K562 (cell line): ENCODE measurements around the gene KNDC1. TPM values are rescaled to one million over a fixed set of nuclear protein-coding genes. Genes with fewer than 3 reads are reported as not detected.
A peak's percentile ranks its signal among the peaks of the same experiment; 100 is the strongest.

Source experiments
- ATAC-seq: fragments of 200-7000 bp; cut with Tn5 transposase; 3 replicates; pipeline ENCODE4 v1.9.1; 2020; ENCODE audit warnings: moderate library complexity
- BruUV-seq: library from RNA; stranded (reverse); fragments of 400-500 nt; replicated peaks from 2 replicates; lab custom pipeline; 2021; lab: Mats Ljungman, UMichigan
- CTCF ChIA-PET: fragments of 300-600 bp; formaldehyde crosslinking; extraction: SDS; loops from one replicate; lab custom pipeline; 2021; ENCODE audit warnings: low intra/inter-chr PET ratio; lab: Yijun Ruan, JAX
- POLR2A ChIA-PET: fragments of 300-600, 350-650 bp; sonication (Branson Sonifier 250); formaldehyde crosslinking; extraction: SDS; loops from one replicate; lab custom pipeline; 2021; ENCODE audit warnings: antibody characterized with exemption, inconsistent platforms; lab: Yijun Ruan, JAX
- DNase-seq, 4 experiments: peaks; one replicate each; pipeline versions ENCODE4 v3.0.0 to v3.0.0-alpha.2; 2011 to 2018; ENCODE audit warnings: low spot score in 3 of 4, mixed read lengths in 3 of 4; ENCODE audit errors: extremely low read depth in 1 of 4
- FAIRE-seq: peaks from 2 replicates; lab custom pipeline; 2011; peaks lifted over from hg19 to GRCh38; lab: Jason Lieb, UNC
- H2AFZ ChIP-seq: 2 replicates; pipeline ENCODE4 v1.6.0; 2011; ENCODE audit warnings: low read depth, low read length, control low read depth, inconsistent platforms
- H3K27ac ChIP-seq: fragments of 200-600 bp; 3 replicates; pipeline ENCODE4 v1.8.0; 2011; ENCODE audit warnings: low read depth, mild to moderate bottlenecking, control low read depth, inconsistent platforms, low read length, moderate library complexity, mixed read lengths; ENCODE audit errors: extremely low read depth
- H3K27me3 ChIP-seq, 2 experiments: fragments of 300-600 bp in 1 of 2; 2 replicates in 1 of 2; 3 replicates in 1 of 2; pipeline versions ENCODE4 v1.6.0 to v1.8.0; 2011; ENCODE audit warnings: inconsistent platforms in 2 of 2, low read length in 2 of 2, mild to moderate bottlenecking in 1 of 2, mixed read lengths in 1 of 2, moderate library complexity in 1 of 2; ENCODE audit not compliant: control insufficient read depth in 2 of 2, insufficient read depth in 2 of 2
- H3K36me3 ChIP-seq: fragments of 300-600 bp; 3 replicates; pipeline ENCODE4 v1.8.0; 2011; ENCODE audit warnings: mild to moderate bottlenecking, low read length, inconsistent platforms; ENCODE audit not compliant: control insufficient read depth, insufficient read depth
- H3K4me1 ChIP-seq, 2 experiments: fragments of 200-600 bp in 1 of 2; replicated peaks in 1 of 2; 2 replicates in 1 of 2; 3 replicates in 1 of 2; pipeline versions ENCODE4 v1.5.1 to v1.8.0; 2011; ENCODE audit warnings: inconsistent platforms in 2 of 2, low read length in 2 of 2, mild to moderate bottlenecking in 1 of 2, mixed read lengths in 1 of 2, moderate library complexity in 1 of 2; ENCODE audit not compliant: control insufficient read depth in 2 of 2, insufficient read depth in 2 of 2
- H3K4me2 ChIP-seq: 2 replicates; pipeline ENCODE4 v1.6.1; 2011; ENCODE audit warnings: low read length, control low read depth, inconsistent platforms, mixed read lengths; ENCODE audit not compliant: insufficient read depth
- H3K4me3 ChIP-seq: fragments of 200-600 bp; sonication (generic), shearing (Covaris generic); 2 replicates; pipeline ENCODE4 v1.5.1; 2016; ENCODE audit warnings: control low read depth, inconsistent platforms
- H3K79me2 ChIP-seq: fragments of 200-600 bp; 3 replicates; pipeline ENCODE4 v1.8.0; 2011; ENCODE audit warnings: low read length, inconsistent platforms; ENCODE audit not compliant: control insufficient read depth, insufficient read depth
- H3K9ac ChIP-seq, 2 experiments: 2 replicates each; pipeline versions ENCODE4 v1.6.0 to v1.6.1; 2011; ENCODE audit warnings: low read depth in 2 of 2, low read length in 2 of 2, control low read depth in 1 of 2, inconsistent platforms in 1 of 2, mild to moderate bottlenecking in 1 of 2, mixed read lengths in 1 of 2; ENCODE audit not compliant: insufficient read depth in 1 of 2
- H3K9me1 ChIP-seq: one replicate; pipeline ENCODE4 v1.6.0; 2011; ENCODE audit warnings: inconsistent platforms, mild to moderate bottlenecking, low read length, moderate library complexity; ENCODE audit not compliant: control insufficient read depth, insufficient read depth
- H3K9me3 ChIP-seq: replicated peaks from 2 replicates; pipeline ENCODE4 v1.5.1; 2011; ENCODE audit warnings: low read depth, low read length, inconsistent platforms; ENCODE audit not compliant: control insufficient read depth, insufficient read depth
- H4K20me1 ChIP-seq: replicated peaks from 2 replicates; pipeline ENCODE4 v1.6.1; 2011; ENCODE audit warnings: low read length, inconsistent platforms, mixed read lengths; ENCODE audit not compliant: control insufficient read depth, insufficient read depth
- ARHGAP35 ChIP-seq: fragments of 450-650 bp; IDR thresholded peaks from 2 replicates; pipeline ENCODE4 v1.6.1; 2018; ENCODE audit not compliant: partially characterized antibody
- BHLHE40 ChIP-seq: IDR thresholded peaks from 2 replicates; pipeline ENCODE4 v1.6.1; 2011; ENCODE audit warnings: low read length, improper control_type of control experiment
- CBX5 ChIP-seq: IDR thresholded peaks from 2 replicates; pipeline ENCODE4 v1.6.1; 2014; ENCODE audit warnings: low read depth, borderline replicate concordance
- FOSL1 ChIP-seq: fragments of 200-800 bp; sonication (Bioruptor generic); conservative IDR thresholded peaks from 2 replicates; pipeline ENCODE4 v1.6.1; 2016; ENCODE audit warnings: missing genetic modification characterization, missing compliant biosample characterization
- NFRKB ChIP-seq: fragments of 450-650 bp; IDR thresholded peaks from 2 replicates; pipeline ENCODE4 v1.6.1; 2016; ENCODE audit warnings: low read depth
- PCBP2 ChIP-seq: fragments of 200-400 bp; formaldehyde crosslinking; IDR thresholded peaks from 2 replicates; pipeline ENCODE4 v1.6.1; 2018; ENCODE audit warnings: low read length, low read depth, mild to moderate bottlenecking, moderate library complexity; ENCODE audit not compliant: poor library complexity, severe bottlenecking
- PHF21A ChIP-seq: fragments of 450-650 bp; IDR thresholded peaks from 2 replicates; pipeline ENCODE4 v1.6.1; 2017; ENCODE audit warnings: low read depth, borderline replicate concordance
- RBM17 ChIP-seq: fragments of 200-400 bp; formaldehyde crosslinking; IDR thresholded peaks from 2 replicates; pipeline ENCODE4 v1.6.1; 2017; ENCODE audit warnings: low read depth, mild to moderate bottlenecking, low read length, borderline replicate concordance
- SP2 ChIP-seq: IDR thresholded peaks from 2 replicates; pipeline ENCODE4 v1.6.1; 2011; ENCODE audit warnings: mild to moderate bottlenecking, low read depth, low read length, moderate library complexity; ENCODE audit not compliant: poor library complexity, severe bottlenecking; ENCODE audit errors: extremely low read depth
- SRSF7 ChIP-seq: fragments of 200-400 bp; formaldehyde crosslinking; optimal IDR thresholded peaks from 2 replicates; pipeline ENCODE3; 2017; ENCODE audit warnings: mild to moderate bottlenecking, low read depth, low read length
- TCF3 ChIP-seq: sonication (generic); formaldehyde crosslinking; IDR thresholded peaks from 2 replicates; pipeline ENCODE4 v1.4.0; 2020; ENCODE audit warnings: mild to moderate bottlenecking, missing genetic modification reagents
- ZKSCAN3 ChIP-seq: fragments of 250-450 bp; sonication (Bioruptor Pico); IDR thresholded peaks from 2 replicates; pipeline ENCODE4 v1.4.0; 2020
- WGBS: fragments of 100-300 bp; shearing (Covaris generic); methylation state at CpG from one replicate; pipeline ENCODE4 v1.1.6; 2016; ENCODE audit warnings: low coverage, mixed read lengths; ENCODE audit not compliant: insufficient coverage; ENCODE audit errors: missing lambda C conversion rate; 5-methylcytosine and 5-hydroxymethylcytosine counted together
- in situ Hi-C: fragments of 300-500 bp; cut with MboI; formaldehyde crosslinking; loops from 4 replicates; pipeline ENCODE4 v1.15.0; 2018; ENCODE audit warnings: inconsistent platforms, mixed read lengths
- intact Hi-C: fragments of 100-400 bp; cut with micrococcal nuclease; formaldehyde crosslinking; loops from 2 replicates; pipeline ENCODE4 v1.14.2; 2022
- polyA plus RNA-seq, 8 experiments: library from polyadenylated mRNA; depleted of rRNA in 4 of 8; stranded (reverse) in 5 of 8; unstranded in 3 of 8; fragments of >200 nt; fragmentation: Nextera tagmentation in 2 of 8; fragmentation: Illumina TruSeq in 1 of 8; extraction: Ambion mirVana in 2 of 8; extraction: Trizol in 1 of 8; gene quantifications; 2 replicates each; pipeline versions ENCODE4 v1.2.1 to v1.2.3, GENCODE V29; 2011 to 2014; ENCODE audit warnings: inconsistent platforms in 1 of 8, missing spikeins in 1 of 8
- total RNA-seq, 7 experiments: library from RNA; depleted of rRNA in 6 of 7; stranded (reverse); fragments of >200 nt in 6 of 7; fragmentation: Illumina TruSeq in 2 of 7; extraction: Trizol in 2 of 7; gene quantifications; 2 replicates each; pipeline versions ENCODE4 v1.2.1 to v1.2.3, GENCODE V29; 2011 to 2021; ENCODE audit warnings: low replicate concordance in 1 of 7
- TF ChIP-seq, protein P1 (sequence below): fragments of 450-650 bp; conservative IDR thresholded peaks from 2 replicates; pipeline ENCODE4 v1.6.1; 2016; ENCODE audit warnings: missing genetic modification characterization, low read depth, mild to moderate bottlenecking, control low read depth, missing compliant biosample characterization
- TF ChIP-seq, protein P2 (sequence below): sonication (generic); formaldehyde crosslinking; IDR thresholded peaks from 2 replicates; pipeline ENCODE4 v1.9.0; 2022; ENCODE audit warnings: mild to moderate bottlenecking, missing genetic modification reagents

KNDC1 gene
- total and polyA plus RNA-seq, 9 of the 15 experiments (the other 6 are each of a cell fraction or from before 2014, with no cell fraction given) = 0.07 to 0.26 (median 0.11) TPM; not detected in 6

DNA sequence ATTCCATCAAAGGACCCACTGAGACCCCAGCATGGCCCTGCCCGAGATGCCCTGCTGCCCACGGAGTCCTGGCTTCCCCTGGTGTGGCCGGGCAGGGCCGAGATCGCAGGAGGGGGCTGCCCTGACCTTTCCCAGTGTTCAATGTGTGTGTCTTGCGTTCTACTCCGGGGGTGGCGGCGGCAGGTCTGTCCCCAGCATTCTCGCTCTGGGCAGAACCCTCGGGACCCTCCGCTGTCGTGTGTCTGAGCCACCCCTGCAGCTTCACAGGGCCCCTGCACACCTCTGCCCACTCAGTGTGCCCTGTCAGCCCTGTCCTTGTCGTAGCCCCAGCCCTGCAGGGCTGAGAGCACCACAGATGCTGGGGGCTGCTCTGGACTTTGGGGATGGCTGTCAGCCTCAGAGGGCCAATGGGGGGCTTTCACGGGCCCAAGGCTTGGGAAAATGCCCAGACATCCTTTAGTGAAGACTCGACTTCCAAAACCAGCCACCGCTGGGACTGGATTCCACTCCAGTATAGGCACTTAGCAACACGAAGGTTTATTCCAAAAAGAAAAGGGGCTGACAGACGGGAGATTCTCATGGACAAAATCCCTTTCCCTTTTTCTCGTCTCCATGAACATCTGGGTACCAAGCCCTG is 30.0 kb upstream of the KNDC1 start (continued):
- TF ChIP-seq ARHGAP35 (no peak), SRSF7 (no peak), ZKSCAN3 (no peak)
- TF ChIP-seq, protein P1, sequence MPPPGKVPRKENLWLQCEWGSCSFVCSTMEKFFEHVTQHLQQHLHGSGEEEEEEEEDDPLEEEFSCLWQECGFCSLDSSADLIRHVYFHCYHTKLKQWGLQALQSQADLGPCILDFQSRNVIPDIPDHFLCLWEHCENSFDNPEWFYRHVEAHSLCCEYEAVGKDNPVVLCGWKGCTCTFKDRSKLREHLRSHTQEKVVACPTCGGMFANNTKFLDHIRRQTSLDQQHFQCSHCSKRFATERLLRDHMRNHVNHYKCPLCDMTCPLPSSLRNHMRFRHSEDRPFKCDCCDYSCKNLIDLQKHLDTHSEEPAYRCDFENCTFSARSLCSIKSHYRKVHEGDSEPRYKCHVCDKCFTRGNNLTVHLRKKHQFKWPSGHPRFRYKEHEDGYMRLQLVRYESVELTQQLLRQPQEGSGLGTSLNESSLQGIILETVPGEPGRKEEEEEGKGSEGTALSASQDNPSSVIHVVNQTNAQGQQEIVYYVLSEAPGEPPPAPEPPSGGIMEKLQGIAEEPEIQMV (tag) = no peak

DNA sequence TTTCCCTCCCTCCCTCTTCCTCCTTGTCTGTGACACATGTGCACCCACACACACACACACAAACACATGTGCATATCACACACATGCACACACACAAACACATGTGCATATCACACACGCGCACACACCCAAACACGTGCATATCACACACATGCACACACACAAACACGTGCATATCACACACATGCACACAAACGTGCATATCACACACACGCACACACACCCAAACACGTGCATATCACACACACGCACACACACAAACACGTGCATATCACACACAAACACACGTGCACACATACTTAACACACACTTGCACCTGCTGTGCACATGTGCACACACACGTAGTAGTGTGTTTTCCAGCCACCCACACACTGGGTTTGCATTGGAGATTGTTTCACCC is 29.4 kb upstream of the KNDC1 start:
- Histone ChIP-seq H2AFZ (no peak overlapping the region), H3K79me2 (no peaks in the 10 kb centered on the region), H3K9me1 (no peaks in the 10 kb centered on the region), H3K36me3 (no peaks in the 10 kb centered on the region), H3K4me2 (no peak overlapping the region), H3K9ac (no peak overlapping the region), H3K9me3 (no peaks in the 10 kb centered on the region), H3K27me3 (peaks cover 0 to 26% of the 10 kb centered on the region in 2 experiments; a peak in 3 of 5 replicates), H4K20me1 (no peaks in the 10 kb centered on the region), H3K27ac (no peak overlapping the region), H3K4me3 (no peak overlapping the region), H3K4me1 (peaks cover 0 to 28% of the 10 kb centered on the region in 2 experiments; a peak in 3 of 5 replicates)
- BruUV-seq = no TSS peak
- 12% methylated on average over 11 of the region's 11 CpGs for WGBS
- intact Hi-C loops (no loop called here), in situ Hi-C loops (no loop called here)
- POLR2A ChIA-PET = interaction anchor here (0.8 kb wide), 1 partner anchor 115 kb away, joined by 3 read pairs; no protein-coding TSS in a partner anchor
- FAIRE-seq (no peak), DNase-seq (no peak), ATAC-seq (no peak)
- TF ChIP-seq FOSL1 (tag) = no peak
- TF ChIP-seq, protein P2, sequence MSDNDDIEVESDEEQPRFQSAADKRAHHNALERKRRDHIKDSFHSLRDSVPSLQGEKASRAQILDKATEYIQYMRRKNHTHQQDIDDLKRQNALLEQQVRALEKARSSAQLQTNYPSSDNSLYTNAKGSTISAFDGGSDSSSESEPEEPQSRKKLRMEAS (CRISPR knock-in tag) = peak; percentile 22; the same call in 1 of the 2 replicates
- no peak for TF ChIP-seq RBM17
- no peak for TF ChIP-seq SP2
- TF ChIP-seq TCF3 = no peak
- TF ChIP-seq PHF21A = no peak
- TF ChIP-seq NFRKB = no peak
- no peak for TF ChIP-seq CBX5
- TF ChIP-seq PCBP2 = no peak
- 0 out of 2 replicates have a peak, but pooled peaks have one; percentile 11 for TF ChIP-seq BHLHE40
- CTCF ChIA-PET = no interaction called here
